Activated T-cell treated with anti-CD3 and anti-CD28 coated beads, Interleukin-2, amount 50 U/mL, for 24 hours (primary cell): ENCODE measurements around the gene PNPLA8.

Source experiments
- DNase-seq: peaks from one replicate; pipeline ENCODE4 v3.0.0-alpha.2; 2020
- H3K27ac Mint-ChIP-seq: 2 replicates; pipeline ENCODE4 v1.8.0; 2020; ENCODE audit warnings: mild to moderate bottlenecking, mixed read lengths
- H3K27me3 Mint-ChIP-seq: 2 replicates; pipeline ENCODE4 v1.8.0; 2020; ENCODE audit warnings: mixed read lengths
- H3K36me3 Mint-ChIP-seq: 2 replicates; pipeline ENCODE4 v1.8.0; 2020; ENCODE audit warnings: low read depth, mixed read lengths
- H3K4me1 Mint-ChIP-seq: 2 replicates; pipeline ENCODE4 v1.8.0; 2020; ENCODE audit warnings: low read depth, mixed read lengths
- H3K4me3 Mint-ChIP-seq: 2 replicates; pipeline ENCODE4 v1.8.0; 2020; ENCODE audit warnings: mild to moderate bottlenecking, moderate library complexity, mixed read lengths
- H3K9me3 Mint-ChIP-seq: 2 replicates; pipeline ENCODE4 v1.8.0; 2020; ENCODE audit warnings: mixed read lengths

The PNPLA8 gene

GRCh38 chr7:108425714-108426275 is 100.1 kb downstream of the PNPLA8 start:
- Mint-ChIP-seq H3K4me1 (peaks cover 14% of the 10 kb centered on the region), H3K9me3 (no peaks in the 10 kb centered on the region), H3K27me3 (peaks cover 36% of the 10 kb centered on the region), H3K27ac (no peak overlapping the region), H3K36me3 (no peaks in the 10 kb centered on the region), H3K4me3 (no peak overlapping the region)
- DNase-seq = no peak

- peaks cover 26% of the 10 kb centered on the region for H3K4me1 Mint-ChIP-seq
- H3K4me3 Mint-ChIP-seq = no peak overlapping the region
- H3K27ac Mint-ChIP-seq = no peak overlapping the region
These were observed 101.9 kb downstream of the PNPLA8 start for GRCh38 chr7:108424013-108424412.

GRCh38 chr7:108423089-108423989 is 102.6 kb downstream of the PNPLA8 start:
- Mint-ChIP-seq H3K4me1 (peaks cover 29% of the 10 kb centered on the region), H3K4me3 (no peak overlapping the region), H3K27ac (peak overlapping the region; percentile 0), H3K9me3 (no peaks in the 10 kb centered on the region), H3K36me3 (no peaks in the 10 kb centered on the region), H3K27me3 (peaks cover 38% of the 10 kb centered on the region)
- no peak for DNase-seq

More at GRCh38 chr7:108424013-108424412, 101.9 kb downstream of the PNPLA8 start:
- H3K27me3 Mint-ChIP-seq = peaks cover 34% of the 10 kb centered on the region
- H3K36me3 Mint-ChIP-seq = no peaks in the 10 kb centered on the region
- H3K9me3 Mint-ChIP-seq = no peaks in the 10 kb centered on the region
- DNase-seq = no peak

- H3K4me3 Mint-ChIP-seq = no peak overlapping the region
- H3K27me3 Mint-ChIP-seq = peaks cover 50% of the 10 kb centered on the region
- no peaks in the 10 kb centered on the region for H3K36me3 Mint-ChIP-seq
- peaks cover 34% of the 10 kb centered on the region for H3K4me1 Mint-ChIP-seq
- H3K9me3 Mint-ChIP-seq = no peaks in the 10 kb centered on the region
- DNase-seq = no peak
- no peak overlapping the region for H3K27ac Mint-ChIP-seq
These were observed 104.1 kb downstream of the PNPLA8 start for GRCh38 chr7:108421720-108422331.
